Thyroid gland (tissue), 4 donors: ENCODE measurements around the gene LHX6. TPM values are rescaled to one million over a fixed set of nuclear protein-coding genes. Genes with fewer than 3 reads are reported as not detected.

Source experiments
- DNase-seq, 2 donors: peaks; one replicate each; pipeline ENCODE4 v3.0.0-alpha.2; 2019
- H3K27ac ChIP-seq, 3 donors: fragments of 200-600 bp; sonication (generic); 1 replicate in 2 of 3; 2 replicates in 1 of 3; pipeline ENCODE4 v1.5.1; 2016 to 2019; ENCODE audit warnings: mild to moderate bottlenecking in 1 of 3, moderate library complexity in 1 of 3
- H3K27me3 ChIP-seq: fragments of 200-600 bp; sonication (generic); one replicate; pipeline ENCODE4 v1.5.1; 2019
- H3K36me3 ChIP-seq, 2 donors: fragments of 200-600 bp; sonication (generic); one replicate each; pipeline ENCODE4 v1.5.1; 2016 to 2019
- H3K4me1 ChIP-seq, 2 donors: fragments of 200-600 bp; sonication (generic); one replicate each; pipeline ENCODE4 v1.5.1; 2017 to 2019
- H3K4me3 ChIP-seq, 3 donors: fragments of 200-600 bp; sonication (generic); replicated peaks in 1 of 3; 1 replicate in 2 of 3; 2 replicates in 1 of 3; pipeline ENCODE4 v1.5.1; 2016; ENCODE audit warnings: mild to moderate bottlenecking in 1 of 3
- H3K9me3 ChIP-seq: fragments of 200-600 bp; sonication (generic); one replicate; pipeline ENCODE4 v1.5.1; 2017
- POLR2A ChIP-seq, 2 donors: fragments of 450-650 bp; IDR thresholded peaks; one replicate each; pipeline ENCODE4 v1.6.1; 2017; ENCODE audit warnings: antibody characterized with exemption in 2 of 2, mild to moderate bottlenecking in 2 of 2, moderate library complexity in 1 of 2
- WGBS, 2 donors: methylation state at CpG; one replicate each; pipeline ENCODE4 v1.1.5; 2017; 5-methylcytosine and 5-hydroxymethylcytosine counted together
- intact Hi-C: fragments of 100-400 bp; cut with DNase I; formaldehyde crosslinking; loops from one replicate; pipeline ENCODE4 v1.15.1; 2023
- total RNA-seq, 4 donors: library from RNA; depleted of rRNA; stranded (reverse); fragments of >200 nt; gene quantifications; one replicate each; pipeline ENCODE4 v1.2.3, GENCODE V29; 2016
- TF ChIP-seq, protein P1 (sequence below), 6 experiments: fragments of 200-600 bp in 3 of 6; fragments of 450-650 bp in 3 of 6; sonication (generic) in 3 of 6; IDR thresholded peaks; one replicate each; pipeline ENCODE4 v1.5.1; 2016 to 2019; ENCODE audit warnings: antibody characterized with exemption in 6 of 6, mild to moderate bottlenecking in 2 of 6, inconsistent platforms in 1 of 6, moderate library complexity in 1 of 6

Gene LHX6
- total RNA-seq, 4 donors from 2014 or later, result 1.3 to 4.4 (median 1.7) TPM

DNA sequence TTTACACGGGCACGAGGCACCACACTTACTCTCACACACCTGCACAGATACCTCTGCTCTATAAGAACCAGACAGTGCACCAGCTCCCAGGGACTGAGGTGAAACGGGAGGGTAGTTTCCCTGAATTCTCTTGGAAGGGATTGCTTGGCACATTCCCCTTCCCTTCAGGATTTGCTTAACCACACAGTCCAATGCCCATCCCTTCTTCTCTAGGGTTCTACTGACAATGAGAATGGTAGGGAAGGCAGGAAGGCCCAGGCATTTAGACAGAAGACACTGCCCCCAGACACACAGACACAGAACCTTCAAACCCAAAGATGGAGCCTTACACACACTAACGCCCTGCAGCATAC, 704 bp upstream of the LHX6 start:
- no peak for DNase-seq
- peaks cover 33% of the 10 kb centered on the region for H3K27me3 ChIP-seq
- no peak for TF ChIP-seq POLR2A (IDR thresholded peaks at IDR 0.05)
- TF ChIP-seq, protein P1, sequence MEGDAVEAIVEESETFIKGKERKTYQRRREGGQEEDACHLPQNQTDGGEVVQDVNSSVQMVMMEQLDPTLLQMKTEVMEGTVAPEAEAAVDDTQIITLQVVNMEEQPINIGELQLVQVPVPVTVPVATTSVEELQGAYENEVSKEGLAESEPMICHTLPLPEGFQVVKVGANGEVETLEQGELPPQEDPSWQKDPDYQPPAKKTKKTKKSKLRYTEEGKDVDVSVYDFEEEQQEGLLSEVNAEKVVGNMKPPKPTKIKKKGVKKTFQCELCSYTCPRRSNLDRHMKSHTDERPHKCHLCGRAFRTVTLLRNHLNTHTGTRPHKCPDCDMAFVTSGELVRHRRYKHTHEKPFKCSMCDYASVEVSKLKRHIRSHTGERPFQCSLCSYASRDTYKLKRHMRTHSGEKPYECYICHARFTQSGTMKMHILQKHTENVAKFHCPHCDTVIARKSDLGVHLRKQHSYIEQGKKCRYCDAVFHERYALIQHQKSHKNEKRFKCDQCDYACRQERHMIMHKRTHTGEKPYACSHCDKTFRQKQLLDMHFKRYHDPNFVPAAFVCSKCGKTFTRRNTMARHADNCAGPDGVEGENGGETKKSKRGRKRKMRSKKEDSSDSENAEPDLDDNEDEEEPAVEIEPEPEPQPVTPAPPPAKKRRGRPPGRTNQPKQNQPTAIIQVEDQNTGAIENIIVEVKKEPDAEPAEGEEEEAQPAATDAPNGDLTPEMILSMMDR (IDR thresholded peaks at IDR 0.05), result no peak
- no peaks in the 10 kb centered on the region for H3K9me3 ChIP-seq
- H3K4me3 ChIP-seq, result no peak overlapping the region
- no peaks in the 10 kb centered on the region for H3K36me3 ChIP-seq
- intact Hi-C loops, result no loop called here
- H3K4me1 ChIP-seq, result peaks cover 12 to 37% of the 10 kb centered on the region in 2 donors
- 42 to 44% methylated on average over 4 of the region's 4 CpGs for WGBS, 2 donors
- H3K27ac ChIP-seq, result no peak overlapping the region

DNA sequence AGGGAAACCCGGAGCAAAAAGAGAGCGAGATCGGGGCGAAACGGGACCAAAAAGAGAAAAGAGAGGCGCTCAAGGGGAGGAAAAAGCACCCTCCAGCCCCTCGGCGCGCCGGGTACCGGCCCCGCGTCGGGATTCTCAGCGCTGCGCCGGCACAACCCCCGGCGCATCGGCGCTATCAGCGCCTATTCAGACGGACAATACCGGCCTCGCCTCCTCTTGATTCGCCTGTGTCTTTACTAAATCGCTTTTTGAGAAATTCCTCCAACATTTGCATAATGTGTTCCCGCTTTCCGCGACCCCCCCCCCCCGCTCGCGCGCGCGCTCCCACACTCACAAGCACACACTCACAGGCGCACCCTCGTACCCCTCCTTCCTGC, 578 bp downstream of the LHX6 start:
- no peaks in the 10 kb centered on the region for H3K9me3 ChIP-seq
- WGBS, 2 donors, result 1 to 2% methylated on average over 30 to 37 of the region's 38 CpGs
- H3K36me3 ChIP-seq, result no peaks in the 10 kb centered on the region
- H3K4me1 ChIP-seq, result peaks cover 12 to 37% of the 10 kb centered on the region in 2 donors
- H3K27ac ChIP-seq, result no peak overlapping the region
- H3K27me3 ChIP-seq, result peaks cover 33% of the 10 kb centered on the region
- peak overlapping the region in 1 of 3 donors; percentile 36 for H3K4me3 ChIP-seq
- intact Hi-C loops, result no loop called here
- TF ChIP-seq, protein P1 (IDR thresholded peaks at IDR 0.05), result no peak
- TF ChIP-seq POLR2A (IDR thresholded peaks at IDR 0.05), result no peak
- DNase-seq, result no peak

DNA sequence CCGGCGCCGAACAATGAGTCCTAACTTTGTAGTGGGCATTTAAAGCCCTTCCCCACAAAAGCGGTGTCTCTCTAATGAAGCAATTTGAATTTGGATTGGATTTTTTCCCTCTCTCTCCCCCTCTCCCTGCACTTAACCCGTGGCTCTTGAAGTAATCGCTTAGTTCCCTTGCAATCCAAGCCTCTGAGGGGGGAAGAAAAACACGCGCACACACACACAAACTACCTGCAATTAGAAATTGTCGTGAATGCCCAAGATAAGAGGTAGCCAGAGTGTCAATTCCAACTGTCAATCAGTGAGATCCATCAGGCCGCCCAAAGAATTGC, 1.2 kb downstream of the LHX6 start:
- H3K4me1 ChIP-seq, result peaks cover 12 to 37% of the 10 kb centered on the region in 2 donors
- no peaks in the 10 kb centered on the region for H3K9me3 ChIP-seq
- no peaks in the 10 kb centered on the region for H3K36me3 ChIP-seq
- H3K27me3 ChIP-seq, result peaks cover 33% of the 10 kb centered on the region
- DNase-seq, result no peak
- TF ChIP-seq, protein P1 (IDR thresholded peaks at IDR 0.05), result no peak
- TF ChIP-seq POLR2A (IDR thresholded peaks at IDR 0.05), result no peak
- no peak overlapping the region for H3K27ac ChIP-seq
- 6 to 16% methylated on average over 7 to 10 of the region's 10 CpGs for WGBS, 2 donors
- intact Hi-C loops, result no loop called here
- H3K4me3 ChIP-seq, result peak overlapping the region in 1 of 3 donors; percentile 36

DNA sequence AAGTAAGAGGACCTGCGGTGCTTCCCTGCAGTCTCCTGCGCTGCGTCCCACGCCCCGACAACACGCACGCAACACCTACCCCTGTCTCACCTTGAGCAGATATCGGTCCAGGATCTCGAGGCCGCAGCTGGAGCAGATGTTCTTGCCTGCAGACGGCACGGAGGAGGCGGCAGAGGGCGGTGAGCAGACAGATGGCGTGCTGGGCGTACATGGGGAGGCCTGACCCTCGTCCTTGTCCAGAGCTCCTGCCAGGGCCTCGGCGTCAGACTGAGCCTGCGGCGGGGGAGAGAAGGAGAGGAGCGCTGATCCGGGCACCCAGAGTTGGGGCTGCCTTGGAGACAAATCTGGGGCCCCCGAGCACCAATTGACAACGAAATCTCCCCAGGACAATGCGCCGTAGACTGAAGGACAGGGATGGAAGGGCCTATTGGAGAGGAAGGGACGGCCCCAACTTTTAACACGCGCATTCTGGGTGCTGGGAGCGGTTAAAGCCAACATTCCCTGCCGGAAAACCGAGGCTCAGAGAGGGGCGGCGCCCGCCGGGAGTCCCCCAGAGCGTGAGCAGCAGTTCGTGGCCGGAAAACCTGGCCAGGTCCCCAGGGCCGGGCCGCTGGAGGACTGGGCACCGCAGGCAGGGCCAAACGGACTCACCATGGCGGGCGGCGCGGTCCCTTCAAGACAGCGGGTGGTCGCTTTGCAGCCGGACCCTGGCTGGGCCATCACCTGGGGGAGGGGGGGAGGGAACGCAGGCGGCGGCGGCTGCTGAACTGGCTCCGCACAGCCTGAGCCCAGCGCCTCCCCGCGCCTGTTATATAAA, 1.8 kb downstream of the LHX6 start:
- intact Hi-C loops, result no loop called here
- Histone ChIP-seq H3K27me3 (peaks cover 38% of the 10 kb centered on the region), H3K27ac (no peak overlapping the region), H3K4me3 (peak overlapping the region in 1 of 3 donors; percentile 36), H3K9me3 (no peaks in the 10 kb centered on the region), H3K36me3 (no peaks in the 10 kb centered on the region), H3K4me1 (peaks cover 12 to 37% of the 10 kb centered on the region in 2 donors)
- WGBS, 2 donors, result 15 to 40% methylated on average over 26 to 37 of the region's 59 CpGs
- DNase-seq, result no peak
- TF ChIP-seq, protein P1 (IDR thresholded peaks at IDR 0.05), result no peak

DNA sequence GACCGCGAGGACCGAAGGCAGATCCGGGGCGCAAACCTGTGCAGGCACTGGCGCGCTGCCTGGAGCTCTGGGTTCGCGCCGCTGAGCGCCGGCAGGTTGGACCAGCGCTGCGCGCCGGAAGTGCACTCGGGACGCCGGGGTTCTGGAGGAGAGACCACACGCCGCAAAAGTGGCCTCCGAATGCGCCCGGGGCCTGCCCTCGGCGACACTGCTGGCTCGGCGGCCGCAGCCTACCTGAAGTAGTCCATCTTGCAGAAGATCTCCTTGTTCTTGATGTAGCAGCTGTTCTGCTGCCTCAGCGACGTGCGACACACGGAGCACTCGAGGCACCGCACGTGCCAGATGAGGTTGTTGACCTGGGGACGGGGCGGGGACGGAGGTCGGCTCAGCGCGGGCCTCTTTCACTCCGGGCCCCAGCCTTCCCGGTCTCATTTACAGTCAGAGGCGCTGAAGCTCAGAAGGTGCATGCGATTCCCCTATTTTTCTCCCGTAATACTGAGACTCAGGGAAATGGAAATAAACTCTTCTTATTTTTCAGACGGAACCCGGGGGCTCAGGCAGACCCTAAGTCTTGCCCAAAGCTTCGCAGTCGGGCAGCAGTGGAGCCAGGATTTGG, 2.5 kb downstream of the LHX6 start:
- 22 to 41% methylated on average over 20 to 21 of the region's 51 CpGs for WGBS, 2 donors
- H3K9me3 ChIP-seq, result no peaks in the 10 kb centered on the region
- peaks cover 12 to 37% of the 10 kb centered on the region in 2 donors for H3K4me1 ChIP-seq
- DNase-seq, result peak in 1 of 2 donors; percentile 22
- no peaks in the 10 kb centered on the region for H3K36me3 ChIP-seq
- intact Hi-C loops, result no loop called here
- peak overlapping the region in 1 of 3 donors; percentile 1 for H3K4me3 ChIP-seq
- no peak overlapping the region for H3K27ac ChIP-seq
- peaks cover 45% of the 10 kb centered on the region for H3K27me3 ChIP-seq
- TF ChIP-seq POLR2A (IDR thresholded peaks at IDR 0.05), result no peak
- TF ChIP-seq, protein P1 (IDR thresholded peaks at IDR 0.05), result no peak
